Activated B cell treated with CpG ODN at 0.5 μM for 24 hours (primary cell): ENCODE data around the gene TMEM205. TPM values are rescaled to one million over a fixed set of nuclear protein-coding genes. Genes with fewer than 3 reads are reported as not detected.

Source experiments
- ATAC-seq: fragments of 200-7000 bp; cut with Tn5 transposase; one replicate; pipeline ENCODE4 v1.10.0; 2021; ENCODE audit warnings: low read depth, mild to moderate bottlenecking, moderate library complexity
- CTCF ChIA-PET: fragments of 350-600 bp; sonication (Branson Sonifier 250); formaldehyde crosslinking; loops from one replicate; lab custom pipeline; 2021; ENCODE audit warnings: antibody characterized with exemption; lab: Charles Lee
- POLR2A ChIA-PET: fragments of 350-600 bp; sonication (Branson Sonifier 250); formaldehyde crosslinking; loops from one replicate; lab custom pipeline; 2021; ENCODE audit warnings: antibody characterized with exemption; lab: Charles Lee
- DNase-seq: peaks from one replicate; pipeline ENCODE4 v3.0.0; 2022
- H3K27ac Mint-ChIP-seq: one replicate; pipeline ENCODE4 v1.8.0; 2020; ENCODE audit warnings: mixed read lengths
- H3K27me3 Mint-ChIP-seq: one replicate; pipeline ENCODE4 v1.8.0; 2021; ENCODE audit warnings: mixed read lengths
- H3K36me3 Mint-ChIP-seq: one replicate; pipeline ENCODE4 v1.8.0; 2021; ENCODE audit warnings: low read depth, mixed read lengths
- H3K4me1 Mint-ChIP-seq: one replicate; pipeline ENCODE4 v1.8.0; 2021; ENCODE audit warnings: mixed read lengths
- H3K4me3 Mint-ChIP-seq: one replicate; pipeline ENCODE4 v1.8.0; 2020; ENCODE audit warnings: mild to moderate bottlenecking, mixed read lengths
- H3K9me3 Mint-ChIP-seq: one replicate; pipeline ENCODE4 v1.8.0; 2020; ENCODE audit warnings: mixed read lengths
- CTCF ChIP-seq: fragments of 200-600 bp; IDR thresholded peaks from one replicate; pipeline ENCODE4 v1.8.0; 2022; ENCODE audit warnings: antibody characterized with exemption, mild to moderate bottlenecking
- intact Hi-C: fragments of 100-400 bp; cut with micrococcal nuclease; formaldehyde crosslinking; loops from one replicate; pipeline ENCODE4 v1.15.1; 2024
- total RNA-seq: library from RNA; stranded (reverse); gene quantifications from 2 replicates; pipeline ENCODE4 v1.2.3, GENCODE V29; 2022

TMEM205 gene
- total RNA-seq, 1 donor from 2014 or later, result 68.1 TPM

- no peak for DNase-seq
- POLR2A ChIA-PET, result interaction anchor here (0.7 to 1.3 kb wide), 2 partner anchors 14 to 49 kb away, joined by 5 to 6 read pairs; partner anchors contain the start of genes RAB3D and SWSAP1
- CTCF ChIA-PET, result interaction anchor here (1.4 kb wide), 2 partner anchors 32 to 55 kb away, joined by 3 to 4 read pairs; no protein-coding TSS in a partner anchor
- H3K4me3 Mint-ChIP-seq, result no peak overlapping the region
- H3K27me3 Mint-ChIP-seq, result no peaks in the 10 kb centered on the region
- no peak overlapping the region for H3K27ac Mint-ChIP-seq
- ATAC-seq, result no peak
- H3K36me3 Mint-ChIP-seq, result peaks cover 13% of the 10 kb centered on the region
- intact Hi-C loops, result no loop called here
- TF ChIP-seq CTCF, result no peak
- H3K4me1 Mint-ChIP-seq, result peaks cover 42% of the 10 kb centered on the region
- no peaks in the 10 kb centered on the region for H3K9me3 Mint-ChIP-seq
Measured at GRCh38 chr19:11325544-11325943, 20.5 kb downstream of the TMEM205 start.

GRCh38 chr19:11324748-11325389, 21.2 kb downstream of the TMEM205 start:
- ChIA-PET CTCF (interaction anchor here (1.4 kb wide), 2 partner anchors 31 to 56 kb away, joined by 3 to 4 read pairs; no protein-coding TSS in a partner anchor), POLR2A (interaction anchor here (0.8 to 2.1 kb wide), 4 partner anchors 15 to 110 kb away, joined by 6 to 15 read pairs (median 6); partner anchors contain the start of genes ODAD3, PRKCSH, RAB3D and SWSAP1)
- ATAC-seq (no peak), DNase-seq (no peak)
- intact Hi-C loops, result no loop called here
- Mint-ChIP-seq H3K9me3 (no peaks in the 10 kb centered on the region), H3K4me1 (peaks cover 45% of the 10 kb centered on the region), H3K36me3 (peaks cover 8% of the 10 kb centered on the region), H3K4me3 (no peak overlapping the region), H3K27me3 (no peaks in the 10 kb centered on the region), H3K27ac (peak overlapping the region; percentile 76)
- TF ChIP-seq CTCF, result no peak

GRCh38 chr19:11324079-11324661, 21.9 kb downstream of the TMEM205 start:
- peaks cover 45% of the 10 kb centered on the region for H3K4me1 Mint-ChIP-seq
- H3K4me3 Mint-ChIP-seq, result peak overlapping the region; percentile 56

DNA sequence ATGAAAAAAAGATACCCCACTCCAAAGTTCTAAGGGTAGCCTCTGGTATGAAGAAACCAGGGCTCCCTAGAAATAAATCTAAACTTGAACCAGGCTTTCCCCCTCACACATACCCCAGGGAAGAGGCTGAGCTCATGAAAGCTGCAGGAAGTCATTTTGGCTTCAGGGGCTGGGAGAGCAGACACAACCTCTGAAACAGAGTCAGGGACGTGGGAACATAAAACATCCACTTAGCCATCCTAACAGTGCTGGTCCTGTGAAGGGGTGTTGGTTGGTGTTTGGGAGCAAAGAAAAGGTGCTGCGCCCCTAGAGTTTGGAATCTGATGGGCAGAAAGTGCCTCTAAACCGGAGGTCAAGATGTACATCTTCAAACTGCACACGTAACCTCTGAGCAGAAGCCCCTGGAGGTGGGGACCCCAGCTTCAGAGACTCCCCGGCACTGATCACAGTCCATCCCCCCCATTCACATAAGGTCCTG, 22.4 kb downstream of the TMEM205 start:
- ChIA-PET POLR2A (interaction anchor here (0.5 to 2.1 kb wide), 7 partner anchors 22 to 666 kb away, joined by 3 to 15 read pairs (median 4); partner anchors contain the start of genes CCDC159, SWSAP1 and TMEM205), CTCF (no interaction called here)
- Mint-ChIP-seq H3K4me1 (peaks cover 45% of the 10 kb centered on the region), H3K36me3 (peaks cover 7% of the 10 kb centered on the region), H3K4me3 (peak overlapping the region; percentile 56), H3K9me3 (no peaks in the 10 kb centered on the region), H3K27me3 (no peaks in the 10 kb centered on the region), H3K27ac (peak overlapping the region; percentile 76)
- intact Hi-C loops, result no loop called here
- no peak for TF ChIP-seq CTCF
- DNase-seq (no peak), ATAC-seq (no peak)

More at GRCh38 chr19:11324079-11324661, 21.9 kb downstream of the TMEM205 start:
- no peaks in the 10 kb centered on the region for H3K27me3 Mint-ChIP-seq
- peak overlapping the region; percentile 76 for H3K27ac Mint-ChIP-seq
- no peak for TF ChIP-seq CTCF
- no peaks in the 10 kb centered on the region for H3K9me3 Mint-ChIP-seq
- DNase-seq, result no peak
- ATAC-seq, result peak; percentile 80
- intact Hi-C loops, result no loop called here
- ChIA-PET CTCF (interaction anchor here (1.4 kb wide), 2 partner anchors 30 to 57 kb away, joined by 3 to 4 read pairs; no protein-coding TSS in a partner anchor), POLR2A (interaction anchor here (0.6 to 2.1 kb wide), 8 partner anchors 16 to 667 kb away, joined by 3 to 15 read pairs (median 6); partner anchors contain the start of genes ODAD3, PRKCSH, RAB3D and SWSAP1)
- peaks cover 7% of the 10 kb centered on the region for H3K36me3 Mint-ChIP-seq
